PC-9 (cell line): Measurements from ENCODE around the gene PARM1.

Experiments used
- CTCF ChIP-seq: fragments of 200-600 bp; sonication (generic); conservative IDR thresholded peaks from 2 replicates; pipeline ENCODE4 v1.6.1; 2017; ENCODE audit warnings: mixed run types, antibody characterized with exemption, mild to moderate bottlenecking, moderate library complexity
- EZH2 ChIP-seq: fragments of 200-600 bp; sonication (generic); IDR thresholded peaks from 2 replicates; pipeline ENCODE4 v1.8.0; 2017; ENCODE audit warnings: antibody characterized with exemption, low read depth

GRCh38 chr4:75089206-75089605 lies 156.3 kb downstream of the PARM1 start:
- no peak for TF ChIP-seq CTCF
- no peak for TF ChIP-seq EZH2
